Measurements from ENCODE around the gene MKNK2. TPM values are rescaled to one million over a fixed set of nuclear protein-coding genes. Genes with fewer than 3 reads are reported as not detected.

MKNK2 gene
- 74.6 and 104 TPM in 2 replicates for total RNA-seq

DNA sequence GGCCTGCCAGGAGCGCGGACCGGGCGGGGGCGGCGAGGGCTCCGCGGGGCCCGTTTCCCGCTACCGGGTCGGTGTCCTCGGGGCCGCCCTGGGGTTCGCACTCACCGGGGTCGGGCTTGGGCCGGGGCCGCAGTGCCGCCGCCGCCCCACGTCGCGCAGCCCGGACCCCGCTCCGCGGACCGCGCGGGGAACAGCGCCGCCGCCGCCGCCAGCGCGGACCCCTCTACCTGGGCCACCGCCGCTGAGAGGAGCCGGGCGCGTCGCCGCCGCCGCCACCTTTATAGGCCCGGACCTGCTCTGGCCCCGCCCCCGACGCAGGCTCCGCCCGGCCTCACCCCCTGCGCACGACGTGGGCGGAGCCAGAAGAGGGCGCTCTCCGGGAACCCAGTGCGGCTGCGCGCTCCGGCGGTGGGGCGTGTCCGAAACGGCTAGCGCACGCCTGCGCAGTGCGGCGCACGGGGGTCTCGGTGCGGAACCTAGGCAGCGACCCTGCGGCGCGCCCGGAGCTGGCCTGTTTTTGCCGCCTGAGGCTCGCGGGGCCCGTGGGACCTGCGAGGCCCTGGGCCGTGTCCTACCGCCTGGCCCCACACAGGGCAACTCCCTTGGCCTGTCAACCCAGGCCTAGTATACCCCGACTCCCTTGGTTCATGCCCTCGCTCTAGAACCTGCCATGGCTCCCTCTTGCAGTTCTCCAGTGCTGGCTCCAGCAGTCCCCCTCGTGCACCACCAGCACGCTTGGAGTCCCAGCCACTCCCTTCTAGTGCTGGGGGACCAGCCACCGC lies at the start of gene MKNK2:
TSS of gene MKNK2 (minus strand) at position 254 of the 782 bp plus-strand sequence. CDS start 393 bp downstream, outside the sequence.

GRCh38 chr19:2096480-2097202 lies 45.6 kb upstream of the MKNK2 start, which contains the start of gene IZUMO4:
TSS of gene IZUMO4 (plus strand) at chr19:2096915. CDS start at chr19:2096946, 31 bp downstream.

GRCh38 chr19:2096034-2096479 lies 45.0 kb upstream of the MKNK2 start, which contains the start of gene MOB3A:
TSS of gene MOB3A (minus strand) at chr19:2096326. CDS start at chr19:2078560, 17,766 bp downstream.

GRCh38 chr19:2015608-2015950 lies 35.5 kb downstream of the MKNK2 start, which contains the start of gene BTBD2:
TSS of gene BTBD2 (minus strand) at chr19:2015714. CDS start at chr19:2015703, 11 bp downstream.

Small RNA genes within 50 kb of the gene (small RNA-seq; reads per million reads assigned to genes)
- not detected for gene AC007136.1

Other genes with a start within 250 kb of the MKNK2 start
- 1.2 and 2.2 TPM in 2 replicates for gene ATP8B3, start 239.0 kb downstream of the MKNK2 start, total RNA-seq
- 24.3 and 31.5 TPM in 2 replicates for gene REXO1, start 202.8 kb downstream of the MKNK2 start, total RNA-seq
- gene KLF16, start 187.7 kb downstream of the MKNK2 start, total RNA-seq: 11.0 and 14.4 TPM in 2 replicates
- 56.3 and 82.8 TPM in 2 replicates for gene ABHD17A, start 165.7 kb downstream of the MKNK2 start, total RNA-seq
- 3.9 and 5.6 TPM in 2 replicates for gene ADAT3, start 145.8 kb downstream of the MKNK2 start, total RNA-seq
- gene SCAMP4, start 145.8 kb downstream of the MKNK2 start, total RNA-seq: 46.0 and 53.7 TPM in 2 replicates
- gene CSNK1G2, start 110.1 kb downstream of the MKNK2 start, total RNA-seq: 52.7 and 71.3 TPM in 2 replicates
- 39.5 and 59.9 TPM in 2 replicates for gene BTBD2, start 35.5 kb downstream of the MKNK2 start, total RNA-seq
- gene MOB3A, start 45.1 kb upstream of the MKNK2 start, total RNA-seq: 30.2 and 42.6 TPM in 2 replicates
- gene IZUMO4, start 45.7 kb upstream of the MKNK2 start, total RNA-seq: 0.27 and 0.50 TPM in 2 replicates
- 132 and 156 TPM in 2 replicates for gene AP3D1, start 100.3 kb upstream of the MKNK2 start, total RNA-seq
- gene DOT1L, start 112.7 kb upstream of the MKNK2 start, total RNA-seq: 10.4 and 14.6 TPM in 2 replicates
- gene PLEKHJ1, start 185.1 kb upstream of the MKNK2 start, total RNA-seq: 32.8 and 43.1 TPM in 2 replicates
- gene SF3A2, start 185.6 kb upstream of the MKNK2 start, total RNA-seq: 44.0 and 55.9 TPM in 2 replicates
- 0.93 and 1.1 TPM in 2 replicates for gene AMH, start 198.1 kb upstream of the MKNK2 start, total RNA-seq
- gene JSRP1, start 205.2 kb upstream of the MKNK2 start, total RNA-seq: not detected in 2 replicates
- gene PEAK3, start 230.9 kb upstream of the MKNK2 start, total RNA-seq: not detected in 2 replicates